Tibial nerve (tissue), 4 donors: Measurements from ENCODE around the gene DDX20. TPM values are rescaled to one million over a fixed set of nuclear protein-coding genes. Genes with fewer than 3 reads are reported as not detected.

Experiments
- DNase-seq, 2 donors: peaks; one replicate each; pipeline ENCODE4 v3.0.0-alpha.2; 2019; ENCODE audit warnings: low spot score in 2 of 2
- H3K27ac ChIP-seq, 4 donors: fragments of 200-600 bp; sonication (generic) in 3 of 4; one replicate each; pipeline ENCODE4 v1.5.1; 2017 to 2019; ENCODE audit warnings: mild to moderate bottlenecking in 1 of 4
- H3K27me3 ChIP-seq, 2 donors: fragments of 200-600 bp; sonication (generic) in 1 of 2; one replicate each; pipeline versions ENCODE4 v1.5.1 to v1.6.0; 2017 to 2019
- H3K36me3 ChIP-seq, 3 donors: fragments of 200-600 bp; sonication (generic); one replicate each; pipeline ENCODE4 v1.5.1; 2018 to 2019
- H3K4me1 ChIP-seq, 4 donors: fragments of 200-600 bp; sonication (generic) in 3 of 4; one replicate each; pipeline ENCODE4 v1.5.1; 2017 to 2019
- H3K4me3 ChIP-seq, 4 donors: fragments of 200-600 bp; sonication (generic) in 3 of 4; one replicate each; pipeline ENCODE4 v1.5.1; 2017 to 2019; ENCODE audit warnings: mild to moderate bottlenecking in 1 of 4, moderate library complexity in 1 of 4
- H3K9me3 ChIP-seq, 4 donors: fragments of 200-600 bp; sonication (generic) in 3 of 4; one replicate each; pipeline ENCODE4 v1.5.1; 2017 to 2019
- EP300 ChIP-seq, 2 donors: sonication (generic); formaldehyde crosslinking; IDR thresholded peaks; one replicate each; pipeline ENCODE4 v1.6.1; 2017; ENCODE audit warnings: antibody characterized with exemption in 2 of 2, mild to moderate bottlenecking in 1 of 2
- POLR2A ChIP-seq, 2 donors: fragments of 450-650 bp; IDR thresholded peaks; one replicate each; pipeline ENCODE4 v1.6.1; 2017; ENCODE audit warnings: antibody characterized with exemption in 2 of 2, mild to moderate bottlenecking in 2 of 2, moderate library complexity in 2 of 2
- WGBS, 2 donors: methylation state at CpG; one replicate each; pipeline ENCODE4 v1.1.5; 2018; 5-methylcytosine and 5-hydroxymethylcytosine counted together
- total RNA-seq, 4 donors: library from RNA; depleted of rRNA; stranded (reverse); fragments of >200 nt; gene quantifications; one replicate each; pipeline ENCODE4 v1.1.0, GENCODE V29; 2016
- TF ChIP-seq, protein P1 (sequence below), 5 experiments: fragments of 200-600 bp in 3 of 5; fragments of 450-650 bp in 2 of 5; sonication (generic) in 3 of 5; IDR thresholded peaks; one replicate each; pipeline ENCODE4 v1.5.1; 2016 to 2019; ENCODE audit warnings: antibody characterized with exemption in 5 of 5, mild to moderate bottlenecking in 3 of 5, moderate library complexity in 2 of 5

Gene DDX20
- total RNA-seq, 4 donors from 2014 or later: 30.8 to 40.5 (median 35.5) TPM

DNA sequence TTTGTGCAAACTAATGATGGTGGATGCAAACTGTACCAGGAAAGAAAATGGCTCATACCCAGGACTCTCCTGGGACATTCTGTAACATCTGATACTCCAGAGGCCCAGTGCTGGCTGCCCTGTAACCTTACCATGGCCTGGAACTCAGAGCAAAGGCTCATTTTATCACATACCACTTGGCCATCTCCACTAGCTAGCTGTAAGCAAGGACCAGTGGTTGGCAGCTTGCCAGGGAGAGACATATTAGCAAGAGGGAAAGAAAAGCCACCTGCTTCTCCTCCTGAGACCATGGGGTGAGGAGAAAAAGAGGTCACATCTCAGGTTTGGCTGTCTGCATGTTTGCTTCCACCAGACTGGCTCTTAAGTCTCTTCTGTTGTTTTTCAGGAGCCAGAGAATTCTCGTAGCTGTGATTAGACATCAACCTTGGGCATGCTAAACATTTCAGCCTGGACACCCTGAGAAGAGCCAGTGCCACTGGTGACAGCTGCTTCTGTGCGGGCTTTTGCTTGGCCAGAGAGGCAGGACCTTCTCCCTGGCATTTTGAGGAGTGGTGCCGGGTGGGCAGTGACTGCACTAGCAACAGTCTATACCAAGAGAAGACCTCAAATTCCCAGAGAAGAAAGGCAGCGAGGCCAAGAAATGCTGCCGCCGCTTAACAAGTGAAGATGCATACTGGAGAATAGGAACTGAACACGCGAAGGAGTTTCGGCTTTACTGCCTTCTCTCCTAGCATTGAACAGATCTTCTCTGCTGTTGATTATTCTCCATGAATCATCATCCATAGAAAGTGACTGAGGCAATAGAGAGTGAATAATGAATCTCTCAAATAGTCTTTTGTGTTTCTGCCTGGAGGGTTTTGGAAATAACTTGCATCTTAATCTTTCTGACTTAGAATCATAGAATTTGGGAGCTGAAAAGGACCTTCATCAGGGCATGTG lies 9.8 kb upstream of the DDX20 start:
- Histone ChIP-seq H3K9me3 (no peaks in the 10 kb centered on the region), H3K27ac (peak overlapping the region in 2 of 4 donors; percentile 22 to 58), H3K27me3 (no peaks in the 10 kb centered on the region), H3K4me3 (no peak overlapping the region), H3K36me3 (no peaks in the 10 kb centered on the region), H3K4me1 (peaks cover 0 to 5% (median 0%) of the 10 kb centered on the region in 4 donors)
- TF ChIP-seq POLR2A (IDR thresholded peaks at IDR 0.05) (no peak), EP300 (IDR thresholded peaks at IDR 0.05) (no peak)
- TF ChIP-seq, protein P1, sequence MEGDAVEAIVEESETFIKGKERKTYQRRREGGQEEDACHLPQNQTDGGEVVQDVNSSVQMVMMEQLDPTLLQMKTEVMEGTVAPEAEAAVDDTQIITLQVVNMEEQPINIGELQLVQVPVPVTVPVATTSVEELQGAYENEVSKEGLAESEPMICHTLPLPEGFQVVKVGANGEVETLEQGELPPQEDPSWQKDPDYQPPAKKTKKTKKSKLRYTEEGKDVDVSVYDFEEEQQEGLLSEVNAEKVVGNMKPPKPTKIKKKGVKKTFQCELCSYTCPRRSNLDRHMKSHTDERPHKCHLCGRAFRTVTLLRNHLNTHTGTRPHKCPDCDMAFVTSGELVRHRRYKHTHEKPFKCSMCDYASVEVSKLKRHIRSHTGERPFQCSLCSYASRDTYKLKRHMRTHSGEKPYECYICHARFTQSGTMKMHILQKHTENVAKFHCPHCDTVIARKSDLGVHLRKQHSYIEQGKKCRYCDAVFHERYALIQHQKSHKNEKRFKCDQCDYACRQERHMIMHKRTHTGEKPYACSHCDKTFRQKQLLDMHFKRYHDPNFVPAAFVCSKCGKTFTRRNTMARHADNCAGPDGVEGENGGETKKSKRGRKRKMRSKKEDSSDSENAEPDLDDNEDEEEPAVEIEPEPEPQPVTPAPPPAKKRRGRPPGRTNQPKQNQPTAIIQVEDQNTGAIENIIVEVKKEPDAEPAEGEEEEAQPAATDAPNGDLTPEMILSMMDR (IDR thresholded peaks at IDR 0.05): no peak
- 60 to 75% methylated on average over 9 of the region's 9 CpGs for WGBS, 2 donors
- no peak for DNase-seq

DNA sequence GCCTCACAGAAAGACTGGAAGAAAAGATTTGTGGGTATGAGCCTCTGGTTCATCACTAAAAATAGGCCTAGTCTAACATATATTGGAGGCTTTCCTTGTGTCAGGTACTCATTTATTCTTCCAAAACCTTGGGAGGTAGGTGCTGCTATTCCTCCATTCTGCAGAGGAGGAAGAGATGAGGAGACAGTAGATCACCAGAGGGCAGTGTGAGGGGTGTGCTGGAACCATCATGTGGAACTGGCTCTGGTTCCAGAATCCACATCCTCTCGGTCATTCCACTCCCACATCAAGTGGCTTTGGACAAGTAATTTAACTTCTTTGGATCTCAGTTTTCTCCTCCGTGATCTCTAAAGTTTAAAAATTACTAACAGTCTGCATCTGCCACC lies 9.1 kb upstream of the DDX20 start:
- Histone ChIP-seq H3K27ac (peak overlapping the region in 2 of 4 donors; percentile 22 to 44), H3K4me3 (no peak overlapping the region), H3K36me3 (no peaks in the 10 kb centered on the region), H3K9me3 (no peaks in the 10 kb centered on the region), H3K4me1 (peaks cover 0 to 5% (median 0%) of the 10 kb centered on the region in 4 donors), H3K27me3 (no peaks in the 10 kb centered on the region)
- WGBS, 2 donors: 47 to 57% methylated on average over 2 of the region's 2 CpGs
- no peak for DNase-seq
- TF ChIP-seq, protein P1 (IDR thresholded peaks at IDR 0.05): no peak
- TF ChIP-seq POLR2A (IDR thresholded peaks at IDR 0.05) (no peak), EP300 (IDR thresholded peaks at IDR 0.05) (no peak)

DNA sequence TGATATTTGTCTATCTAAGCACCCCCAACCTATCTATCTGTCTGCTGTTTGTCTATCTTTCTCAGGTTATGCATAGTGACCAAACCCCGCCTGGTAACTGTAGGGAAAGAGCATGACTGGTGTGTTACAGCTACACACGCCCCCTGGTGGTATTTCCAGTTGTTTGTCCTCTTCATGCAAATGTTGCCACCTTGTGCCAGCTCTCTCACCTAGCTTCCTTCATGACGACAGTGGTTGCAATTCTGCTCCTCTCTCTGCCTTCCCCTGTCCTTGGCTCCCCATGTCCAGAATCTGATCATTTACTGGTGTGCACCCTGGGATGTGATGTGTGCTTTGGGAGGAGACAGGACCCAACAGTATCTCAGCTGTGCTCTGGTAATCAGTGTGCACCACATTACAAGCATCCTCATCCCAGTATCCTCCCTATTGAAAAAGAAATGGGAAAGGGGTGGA lies 8.4 kb upstream of the DDX20 start:
- Histone ChIP-seq H3K27ac (peak overlapping the region in 1 of 4 donors; percentile 5), H3K36me3 (no peaks in the 10 kb centered on the region), H3K27me3 (no peaks in the 10 kb centered on the region), H3K4me3 (no peak overlapping the region), H3K9me3 (no peaks in the 10 kb centered on the region), H3K4me1 (peaks cover 0 to 5% (median 0%) of the 10 kb centered on the region in 4 donors)
- DNase-seq: peak in 1 of 2 donors; percentile 71
- TF ChIP-seq EP300 (IDR thresholded peaks at IDR 0.05) (no peak), POLR2A (IDR thresholded peaks at IDR 0.05) (no peak)
- TF ChIP-seq, protein P1 (IDR thresholded peaks at IDR 0.05): peak in 4 of 5 experiments; percentile 37 to 46 (median 42)
- 54 to 63% methylated on average over 3 of the region's 3 CpGs for WGBS, 2 donors

DNA sequence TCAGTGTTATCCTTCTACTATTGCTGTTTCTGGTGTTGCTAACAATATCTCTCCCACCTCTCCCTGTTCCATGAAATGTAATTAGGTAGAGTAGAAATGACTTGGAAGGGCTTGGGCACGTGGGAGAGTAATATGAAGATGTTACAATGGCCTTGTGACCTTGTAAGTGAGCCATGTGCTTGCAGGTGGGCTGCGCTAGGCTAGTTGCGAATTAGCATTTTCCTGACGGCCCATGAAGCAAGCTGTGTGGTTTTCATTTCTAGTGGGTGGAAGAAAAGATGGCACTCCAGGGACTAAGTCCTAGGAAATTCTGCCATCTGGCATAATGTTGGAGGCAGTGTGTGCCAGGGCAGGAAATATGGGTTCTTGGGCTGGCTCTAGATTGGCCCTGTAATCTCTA lies 7.8 kb upstream of the DDX20 start:
- 78 to 80% methylated on average over 4 of the region's 4 CpGs for WGBS, 2 donors
- Histone ChIP-seq H3K9me3 (no peaks in the 10 kb centered on the region), H3K27ac (peak overlapping the region in 1 of 4 donors; percentile 5), H3K36me3 (no peaks in the 10 kb centered on the region), H3K4me3 (no peak overlapping the region), H3K4me1 (peaks cover 0 to 5% (median 0%) of the 10 kb centered on the region in 4 donors), H3K27me3 (no peaks in the 10 kb centered on the region)
- no peak for DNase-seq
- TF ChIP-seq EP300 (IDR thresholded peaks at IDR 0.05): no peak

DNA sequence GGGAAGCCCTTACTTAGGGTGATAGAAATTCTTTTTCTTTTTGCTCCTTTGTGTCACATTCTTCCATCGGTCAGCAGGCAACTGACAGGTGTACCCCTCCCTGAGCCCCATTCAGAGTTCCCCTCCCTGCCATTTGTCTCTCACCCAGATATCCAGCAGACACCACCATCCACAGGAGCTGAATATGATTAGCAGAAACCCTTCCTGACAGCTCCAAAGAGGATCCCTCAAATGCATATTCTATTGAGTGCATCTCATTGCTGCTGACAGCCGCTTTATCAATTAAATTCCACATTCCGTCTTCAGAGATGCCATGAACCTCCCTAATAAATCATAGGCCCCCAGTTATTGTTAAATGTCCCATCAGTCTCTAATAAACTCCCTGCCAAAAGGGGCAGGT lies 6.1 kb upstream of the DDX20 start:
- TF ChIP-seq POLR2A (IDR thresholded peaks at IDR 0.05): no peak
- TF ChIP-seq EP300 (IDR thresholded peaks at IDR 0.05): no peak
- TF ChIP-seq, protein P1 (IDR thresholded peaks at IDR 0.05): no peak
- no peak for DNase-seq
- Histone ChIP-seq H3K4me1 (peaks cover 0 to 9% (median 0%) of the 10 kb centered on the region in 4 donors), H3K4me3 (no peak overlapping the region), H3K9me3 (no peaks in the 10 kb centered on the region), H3K27me3 (no peaks in the 10 kb centered on the region), H3K36me3 (no peaks in the 10 kb centered on the region), H3K27ac (no peak overlapping the region)
- WGBS, 2 donors: 68 to 72% methylated on average over 3 of the region's 3 CpGs
